CD4-positive, alpha-beta T cell treated with Interleukin-17A for 4 hours (primary cell): ENCODE measurements around the gene STX18.
A peak's percentile ranks its signal among the peaks of the same experiment; 100 is the strongest.
"Not testable (repeated sequence)": the region's sequence is repeated elsewhere in the genome, so short reads cannot be mapped to it uniquely, and the experiment has no call there.

Experiments
- DNase-seq: peaks from one replicate; pipeline ENCODE4 v3.0.0-alpha.2; 2020; ENCODE audit warnings: mixed read lengths

STX18 gene

GRCh38 chr4:4552042-4552441 lies 10.2 kb upstream of the STX18 start:
- DNase-seq: not testable (repeated sequence)

- not testable (repeated sequence) for DNase-seq
These were observed 8.3 kb upstream of the STX18 start for GRCh38 chr4:4550161-4550560.

GRCh38 chr4:4549534-4549933 lies 7.7 kb upstream of the STX18 start:
- DNase-seq: no peak

- no peak for DNase-seq
These were observed 1.1 kb upstream of the STX18 start for GRCh38 chr4:4542774-4543485.

- DNase-seq: peak; percentile 15
These were observed 712 bp downstream of the STX18 start for GRCh38 chr4:4541040-4541631.

GRCh38 chr4:4539481-4539880 lies 2.4 kb downstream of the STX18 start:
- no peak for DNase-seq

- DNase-seq: no peak
These were observed 6.3 kb downstream of the STX18 start for GRCh38 chr4:4535590-4535989.

- no peak for DNase-seq
These were observed 7.2 kb downstream of the STX18 start for GRCh38 chr4:4534515-4535145.

- DNase-seq: no peak
These were observed 8.2 kb downstream of the STX18 start for GRCh38 chr4:4533461-4534169.

GRCh38 chr4:4532371-4533154 lies 9.3 kb downstream of the STX18 start:
- no peak for DNase-seq

- DNase-seq: no peak
These were observed 12.5 kb downstream of the STX18 start for GRCh38 chr4:4529392-4529791.

GRCh38 chr4:4526401-4526800 lies 15.4 kb downstream of the STX18 start:
- no peak for DNase-seq

- no peak for DNase-seq
These were observed 17.5 kb downstream of the STX18 start for GRCh38 chr4:4524364-4524763.

- DNase-seq: no peak
These were observed 20.1 kb downstream of the STX18 start for GRCh38 chr4:4521731-4522130.

GRCh38 chr4:4521136-4521535 lies 20.7 kb downstream of the STX18 start:
- no peak for DNase-seq

- no peak for DNase-seq
These were observed 22.5 kb downstream of the STX18 start for GRCh38 chr4:4519297-4519894.

GRCh38 chr4:4518747-4519146 lies 23.1 kb downstream of the STX18 start:
- no peak for DNase-seq

- DNase-seq: no peak
These were observed 27.1 kb downstream of the STX18 start for GRCh38 chr4:4514786-4515185.

GRCh38 chr4:4512282-4512681 lies 29.6 kb downstream of the STX18 start:
- no peak for DNase-seq

- not testable (repeated sequence) for DNase-seq
These were observed 31.2 kb downstream of the STX18 start for GRCh38 chr4:4510641-4511040.

GRCh38 chr4:4509521-4509920 lies 32.3 kb downstream of the STX18 start:
- no peak for DNase-seq

- DNase-seq: no peak
These were observed 33.9 kb downstream of the STX18 start for GRCh38 chr4:4507923-4508322.
